GM19238 (cell line): ENCODE measurements around the gene EPB41.
"Not testable (repeated sequence)": the region's sequence is repeated elsewhere in the genome, so short reads cannot be mapped to it uniquely, and the experiment has no call there.

Experiments
- DNase-seq: peaks from one replicate; pipeline ENCODE4 v3.0.0; 2011; ENCODE audit warnings: low spot score; ENCODE audit not compliant: insufficient read length

The EPB41 gene

GRCh38 chr1:28914228-28915030 is at the start of gene EPB41:
Gene EPB41, plus strand, starts transcription at chr1:28914569. Its CDS starts 72,869 bp downstream, at chr1:28987438.
- DNase-seq, result peak; percentile 92

GRCh38 chr1:28864695-28865094 is 49.7 kb upstream of the EPB41 start:
- no peak for DNase-seq

DNA sequence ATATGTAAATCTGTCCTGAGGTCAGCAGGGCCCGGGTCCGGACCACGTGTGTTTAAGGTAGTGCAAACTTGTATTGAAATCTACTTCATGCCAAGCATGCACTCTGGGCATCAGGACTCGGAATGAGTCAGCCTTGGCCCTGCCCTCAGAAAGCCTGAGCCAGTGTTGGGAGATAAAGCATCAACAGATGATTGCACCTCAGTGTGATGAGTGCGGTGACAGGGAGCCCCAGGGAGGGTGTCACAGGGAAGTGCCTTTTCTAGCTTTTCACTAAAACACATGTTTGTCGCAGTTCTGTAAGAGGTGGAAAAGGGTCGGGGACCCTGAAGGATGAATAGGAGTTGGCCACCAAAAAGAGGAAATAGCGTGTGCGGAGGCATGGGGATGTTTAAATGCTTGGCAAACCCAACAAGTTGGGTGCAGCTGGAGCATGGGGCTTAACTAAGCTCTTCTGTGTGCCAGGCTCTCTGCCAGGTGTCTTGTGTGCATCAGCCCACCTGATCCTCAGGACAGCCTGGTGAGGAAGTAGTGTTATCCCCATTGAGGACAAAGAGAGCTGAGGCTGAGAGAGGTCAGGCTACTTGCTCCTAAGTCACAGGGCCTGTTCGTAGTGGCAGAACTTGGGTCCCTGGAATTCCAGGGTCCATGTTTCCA is 48.2 kb upstream of the EPB41 start:
- no peak for DNase-seq

GRCh38 chr1:28867850-28868249 is 46.5 kb upstream of the EPB41 start:
- no peak for DNase-seq

- DNase-seq, result no peak
These were observed 44.4 kb upstream of the EPB41 start for GRCh38 chr1:28869952-28870351.

GRCh38 chr1:28871631-28872401 is 42.6 kb upstream of the EPB41 start:
- DNase-seq, result no peak

- DNase-seq, result not testable (repeated sequence)
These were observed 39.2 kb upstream of the EPB41 start for GRCh38 chr1:28875134-28875533.

DNA sequence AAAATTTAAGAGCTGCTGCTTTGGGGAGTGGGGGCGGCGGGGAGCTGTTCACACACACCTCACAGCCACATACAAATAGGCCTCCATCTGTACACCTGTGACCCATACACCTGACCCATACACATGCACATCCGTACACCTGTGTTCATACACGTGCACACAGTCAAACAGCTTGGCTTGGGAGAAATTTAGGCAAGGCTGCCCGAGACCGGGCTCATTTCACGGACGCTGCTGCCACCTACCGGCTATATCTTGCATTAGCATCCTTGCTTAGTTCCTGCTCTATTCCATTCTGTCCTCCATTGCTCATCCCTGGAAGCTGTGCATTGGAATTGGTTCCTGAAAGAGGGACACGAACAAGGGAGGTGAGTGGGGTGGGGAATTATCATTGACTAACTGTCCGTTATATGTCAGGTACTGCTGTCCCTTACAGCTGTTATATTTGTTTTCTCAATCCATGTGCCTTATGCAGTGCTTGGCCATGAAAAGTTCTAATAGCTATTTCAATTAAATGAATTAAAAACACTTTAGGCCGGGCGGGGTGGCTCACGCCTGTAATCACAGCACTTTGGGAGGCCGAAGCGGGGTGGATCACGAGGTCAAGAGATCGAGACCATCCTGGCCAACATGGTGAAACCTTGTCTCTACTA is 37.1 kb upstream of the EPB41 start:
- DNase-seq, result peak; percentile 57

DNA sequence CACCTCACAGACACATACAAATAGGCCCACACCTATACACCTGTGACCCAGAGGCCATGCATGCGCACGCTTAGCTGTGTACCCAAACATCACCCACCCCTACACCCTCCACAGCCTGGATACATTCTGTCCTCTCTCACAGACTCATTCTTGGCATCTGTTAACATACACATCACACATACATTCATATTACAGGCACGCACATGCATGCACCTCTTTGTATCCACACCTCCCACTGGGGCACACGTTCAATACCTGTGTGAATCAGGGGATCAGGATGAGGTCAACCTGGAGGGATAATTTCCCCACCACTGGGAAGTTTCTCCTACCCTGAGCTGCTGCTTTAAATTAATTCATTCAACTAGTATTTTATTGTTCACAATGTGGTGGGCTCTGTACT is 35.6 kb upstream of the EPB41 start:
- no peak for DNase-seq

GRCh38 chr1:28882009-28882628 is 32.2 kb upstream of the EPB41 start:
- peak; percentile 61 for DNase-seq

DNA sequence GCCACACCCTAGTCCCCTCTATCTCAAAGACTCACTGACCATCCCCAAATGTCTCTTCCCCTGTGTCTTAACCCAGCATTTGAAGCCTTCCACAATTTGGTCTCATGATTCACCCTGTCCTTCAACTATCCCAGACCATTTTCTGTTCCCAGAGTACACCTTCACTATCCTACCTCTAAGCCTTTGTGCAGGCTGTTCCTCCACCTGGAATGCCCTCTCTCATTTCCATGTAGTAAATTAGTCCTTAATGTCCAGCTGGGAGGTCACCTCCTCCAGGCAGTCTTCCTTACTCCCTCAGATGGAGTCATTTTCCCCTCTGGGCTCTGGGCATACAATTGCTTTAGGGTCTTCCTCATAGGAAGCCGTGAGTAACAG is 31.1 kb upstream of the EPB41 start:
- no peak for DNase-seq

DNA sequence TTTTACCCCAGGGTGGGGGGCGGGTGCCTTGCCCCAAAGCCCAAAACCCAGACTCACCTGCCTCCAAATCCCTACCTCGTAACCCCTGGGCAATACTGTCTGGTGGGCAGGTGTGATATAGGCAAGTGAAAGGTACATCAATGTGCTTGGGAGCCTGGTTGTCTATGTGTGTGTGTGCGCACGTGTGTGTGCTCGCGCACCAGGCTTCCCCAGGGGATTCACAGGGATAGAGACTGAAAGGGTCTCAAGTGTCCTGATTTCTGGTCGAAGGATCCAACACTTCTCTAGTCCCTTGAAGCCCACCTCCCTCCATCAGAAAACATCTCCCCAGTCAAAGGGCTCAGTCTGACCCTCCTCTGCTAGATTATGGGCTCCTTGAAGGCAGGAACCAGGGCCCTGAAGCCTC is 28.9 kb upstream of the EPB41 start:
- DNase-seq, result no peak

DNA sequence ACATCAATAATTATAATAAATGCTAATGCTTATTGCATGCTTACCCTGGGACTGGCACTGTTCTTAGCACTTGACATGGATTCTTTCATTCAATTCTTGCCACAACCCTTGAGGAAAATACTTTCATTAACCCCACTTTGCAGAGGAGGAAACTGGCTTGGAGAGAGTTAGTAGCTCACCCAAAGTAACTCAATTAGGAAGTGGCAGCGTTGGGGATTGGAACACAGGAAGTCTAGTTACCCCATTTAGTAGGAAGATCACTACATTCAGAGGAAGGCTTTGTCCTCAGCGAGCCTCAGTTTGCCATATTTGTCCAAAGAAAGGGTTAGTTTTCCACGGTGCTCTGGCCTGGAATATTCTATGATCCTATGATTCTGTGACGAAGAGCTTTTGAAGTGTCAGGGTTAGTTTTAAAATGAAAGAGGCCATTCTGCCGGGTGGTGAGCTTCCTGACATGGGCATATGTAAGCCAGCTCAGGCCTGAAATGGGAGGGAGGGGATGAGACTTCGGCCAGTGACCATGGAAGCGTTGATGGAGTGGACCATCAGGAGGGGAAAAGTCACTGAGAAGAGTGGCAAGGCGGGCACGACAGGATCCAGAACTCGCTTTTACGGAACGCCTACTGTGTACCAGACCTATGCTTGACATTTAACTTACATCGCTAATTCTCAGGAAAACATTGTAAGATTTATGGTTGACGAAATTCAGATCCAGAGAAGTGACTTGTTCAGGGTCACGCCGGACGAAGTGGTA is 28.2 kb upstream of the EPB41 start:
- no peak for DNase-seq

DNA sequence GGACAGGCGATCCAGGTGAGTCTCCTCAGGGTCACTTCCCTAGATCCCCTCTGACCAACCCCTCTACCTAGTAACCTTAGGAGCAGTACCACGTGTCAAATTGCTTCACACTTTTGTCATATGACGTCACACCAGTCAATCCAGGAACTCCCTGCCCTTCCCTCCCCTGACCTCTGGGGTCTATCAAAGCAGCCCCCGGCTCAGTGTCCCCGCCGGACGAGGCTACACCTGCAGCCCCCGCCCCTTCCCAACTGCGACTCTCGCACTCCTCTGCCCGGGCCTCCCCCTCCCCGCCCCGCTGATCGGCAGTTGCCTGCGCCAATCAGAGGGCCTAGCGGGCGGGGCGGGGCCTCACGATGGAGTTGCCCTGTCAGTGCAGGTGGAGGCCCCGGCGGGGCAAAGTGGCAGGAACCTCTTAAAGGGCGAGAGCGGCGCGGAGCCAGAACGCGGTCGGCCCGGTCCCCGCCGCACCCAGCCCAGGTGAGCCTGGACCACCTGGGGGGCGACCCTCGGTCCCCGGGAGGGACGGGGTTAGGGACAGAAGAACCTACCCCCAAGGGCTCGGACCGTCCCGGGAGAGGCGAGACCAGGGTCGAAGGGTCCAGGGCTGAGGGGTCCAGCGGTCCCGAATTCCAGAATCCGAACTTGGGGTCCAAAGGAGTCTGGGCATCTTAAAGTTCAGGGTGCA is 27.5 kb upstream of the EPB41 start:
- DNase-seq, result peak; percentile 92

- peak; percentile 13 for DNase-seq
These were observed 26.9 kb upstream of the EPB41 start for GRCh38 chr1:28887419-28887834.

- DNase-seq, result no peak
These were observed 26.3 kb upstream of the EPB41 start for GRCh38 chr1:28887835-28888682.

DNA sequence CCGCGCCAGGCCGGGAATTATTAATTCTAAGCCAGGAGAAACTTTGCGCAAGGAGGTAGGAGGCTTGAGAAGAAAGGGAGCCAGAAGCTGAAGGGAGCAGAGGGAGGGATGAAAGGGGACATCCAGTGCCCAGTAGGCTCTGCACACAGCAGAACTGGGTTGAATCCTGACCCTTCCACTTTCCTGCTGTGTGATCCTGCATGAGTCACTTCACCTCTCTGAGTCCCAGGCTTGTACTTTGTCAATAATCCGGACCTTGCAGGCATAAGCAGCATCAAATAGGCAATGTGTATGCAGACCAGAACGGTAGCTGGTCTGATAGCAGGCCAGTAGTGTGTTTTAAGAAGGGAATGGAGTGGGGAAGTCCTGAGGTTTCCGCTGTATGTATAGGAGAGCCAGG is 25.5 kb upstream of the EPB41 start:
- no peak for DNase-seq

DNA sequence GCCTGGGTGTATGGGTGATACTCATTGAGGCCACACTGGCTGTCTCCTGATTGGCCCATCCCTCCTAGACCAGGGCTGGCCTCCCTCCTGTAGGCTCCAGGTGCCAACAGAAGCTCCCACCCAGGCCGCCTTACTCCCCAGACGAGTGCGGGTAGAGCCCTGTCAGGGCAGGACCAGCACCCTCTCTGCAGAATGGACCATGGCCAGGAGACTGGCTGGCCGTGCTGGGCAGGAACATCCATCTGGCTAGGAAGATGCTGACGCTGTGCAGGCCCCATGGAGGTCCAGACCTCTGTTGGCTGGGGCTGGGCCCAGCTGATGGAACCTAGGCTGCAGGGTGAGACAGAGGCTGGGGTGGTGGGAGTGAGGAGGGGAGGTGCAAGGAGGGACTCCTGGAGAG is 25.0 kb upstream of the EPB41 start:
- DNase-seq, result no peak

- no peak for DNase-seq
These were observed 23.9 kb upstream of the EPB41 start for GRCh38 chr1:28890435-28890834.
